ENCODE results near the gene REP15.

GRCh38 chr12:27705263-27705662, 9.0 kb downstream of the REP15 start:
- TF ChIP-seq CTCF (IDR thresholded peaks at IDR 0.05; ENCODE audit: low read depth, low read length, missing input control) = no peak
- TF ChIP-seq ZBTB33 (IDR thresholded peaks at IDR 0.05) = no peak

Data from liver (tissue), 2 donors.